COLO829 (cell line): ENCODE measurements around the gene GAS2L3.
A peak's percentile ranks its signal among the peaks of the same experiment; 100 is the strongest.
"Not testable (repeated sequence)": the region's sequence is repeated elsewhere in the genome, so short reads cannot be mapped to it uniquely, and the experiment has no call there.

ENCODE experiments used
- DNase-seq: peaks from one replicate; pipeline ENCODE4 v3.0.0; 2012; ENCODE audit warnings: low spot score

GAS2L3 gene

DNA sequence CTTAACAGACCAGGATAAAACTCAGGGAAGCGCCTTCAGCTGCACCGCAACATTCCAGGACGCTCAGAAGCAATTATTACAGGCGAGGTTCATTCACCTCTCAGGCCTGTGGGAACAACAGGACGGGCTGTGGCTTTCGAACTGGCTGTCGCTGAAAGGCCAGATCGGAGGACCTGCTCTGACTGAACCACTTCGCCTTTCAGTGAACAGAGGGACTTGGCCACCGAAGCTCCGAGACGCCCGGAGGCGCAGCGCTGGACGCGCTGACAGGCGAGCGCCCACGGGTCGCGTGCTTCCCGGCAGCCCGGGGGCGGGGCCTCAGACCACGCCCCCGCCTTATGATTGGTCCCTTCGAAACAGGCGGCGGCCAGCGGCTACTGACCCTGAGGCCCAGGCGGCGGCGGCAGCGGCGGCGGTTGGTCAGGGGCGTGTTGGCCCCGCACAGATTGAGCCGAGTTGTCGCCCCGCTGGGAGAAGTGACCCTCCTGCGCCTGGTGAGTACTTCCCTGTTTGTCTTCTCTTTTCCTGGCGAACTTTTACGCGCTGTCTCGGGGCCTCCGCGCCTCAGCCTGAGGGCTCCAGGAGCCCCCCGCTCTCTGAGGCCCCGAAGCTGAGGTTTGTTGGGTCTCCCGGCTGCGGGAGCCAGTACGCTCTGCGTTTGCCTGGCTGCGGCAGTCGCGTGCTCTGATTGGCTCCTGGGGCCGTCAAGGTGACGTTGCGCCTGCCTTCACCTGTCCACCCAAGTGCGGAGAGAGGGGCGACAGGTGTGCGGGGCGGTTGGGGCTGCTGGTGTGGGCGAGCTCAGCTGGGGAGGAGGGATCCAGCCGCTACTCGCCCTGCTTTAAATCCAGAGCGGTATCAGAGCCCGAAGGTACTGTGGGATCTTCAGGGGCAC is at the start of gene GAS2L3:
GAS2L3 (plus strand) TSS at position 393 of the 895 bp plus-strand sequence. CDS start 21,221 bp downstream, outside the sequence.
- DNase-seq = peak; percentile 72

- no peak for DNase-seq
These were observed 45.5 kb upstream of the GAS2L3 start for GRCh38 chr12:100528034-100528433.

DNA sequence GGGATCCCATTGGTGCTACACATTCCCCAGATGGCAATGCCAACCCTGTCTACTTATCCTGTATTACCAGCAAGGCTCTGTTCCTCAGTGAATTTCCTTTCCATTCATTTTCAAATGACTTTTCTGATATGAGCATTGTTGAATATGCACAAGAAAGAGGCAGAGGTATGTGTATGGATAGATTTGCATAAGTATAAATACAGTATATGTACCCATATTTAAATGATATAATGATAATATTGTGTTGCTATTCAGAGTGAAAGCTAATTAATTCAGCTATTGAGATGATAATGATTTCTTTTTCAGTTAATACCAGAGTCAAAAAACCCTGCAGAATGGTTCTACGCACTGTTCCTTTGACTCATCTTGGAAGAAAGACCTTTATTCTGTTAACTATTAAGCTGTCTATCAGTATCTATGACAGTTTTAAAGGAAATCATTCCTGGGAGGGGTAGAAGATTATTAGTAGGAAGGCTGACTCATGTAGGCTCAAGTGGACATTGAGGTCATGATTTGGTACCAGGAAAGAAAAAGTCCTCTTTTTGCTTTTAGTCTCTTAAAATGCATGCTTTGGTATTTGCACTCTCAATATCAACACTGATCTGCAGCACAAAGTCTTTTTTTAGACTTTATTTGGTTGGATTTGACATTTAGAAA is 44.9 kb upstream of the GAS2L3 start:
- DNase-seq = peak; percentile 60

GRCh38 chr12:100529756-100530350 is 43.6 kb upstream of the GAS2L3 start:
- DNase-seq = no peak

DNA sequence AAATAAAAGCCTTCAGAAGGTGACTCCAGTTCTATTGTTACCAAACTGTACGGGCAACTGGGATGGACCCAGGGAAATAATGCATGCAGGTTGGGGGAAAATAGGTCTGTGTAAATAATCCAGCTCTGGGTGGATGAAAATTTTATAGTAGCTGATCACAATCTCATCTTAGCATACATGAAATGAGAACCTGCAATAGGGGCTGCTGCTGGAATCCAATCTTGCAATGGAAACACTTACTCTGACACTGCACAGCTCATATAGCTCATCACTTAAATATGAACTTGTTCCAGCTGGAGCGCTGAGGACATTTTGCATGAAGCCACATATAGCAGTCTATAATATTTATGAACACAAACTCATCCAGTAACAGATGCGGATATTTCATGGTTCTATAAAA is 40.1 kb upstream of the GAS2L3 start:
- DNase-seq = no peak

- no peak for DNase-seq
These were observed 38.8 kb upstream of the GAS2L3 start for GRCh38 chr12:100534625-100535227.

DNA sequence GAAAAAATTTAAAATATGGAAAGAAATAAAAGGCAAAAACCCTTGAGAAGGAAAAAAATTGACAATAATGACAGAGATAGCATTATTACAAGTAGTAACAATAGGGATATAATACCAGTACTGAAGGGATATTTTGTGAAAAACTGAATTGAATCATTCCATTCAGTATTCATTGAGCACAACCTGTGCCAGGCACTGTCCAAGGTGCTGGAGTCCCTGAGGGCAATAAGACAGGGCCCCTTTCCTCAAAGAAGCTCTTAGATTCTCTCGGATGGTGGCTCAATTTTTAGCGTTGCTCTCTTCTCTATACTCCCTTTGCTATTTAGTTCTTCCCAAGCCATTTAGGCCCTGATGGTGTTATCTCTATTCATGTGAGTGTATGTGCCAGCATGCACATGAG is 34.3 kb upstream of the GAS2L3 start:
- DNase-seq = no peak

DNA sequence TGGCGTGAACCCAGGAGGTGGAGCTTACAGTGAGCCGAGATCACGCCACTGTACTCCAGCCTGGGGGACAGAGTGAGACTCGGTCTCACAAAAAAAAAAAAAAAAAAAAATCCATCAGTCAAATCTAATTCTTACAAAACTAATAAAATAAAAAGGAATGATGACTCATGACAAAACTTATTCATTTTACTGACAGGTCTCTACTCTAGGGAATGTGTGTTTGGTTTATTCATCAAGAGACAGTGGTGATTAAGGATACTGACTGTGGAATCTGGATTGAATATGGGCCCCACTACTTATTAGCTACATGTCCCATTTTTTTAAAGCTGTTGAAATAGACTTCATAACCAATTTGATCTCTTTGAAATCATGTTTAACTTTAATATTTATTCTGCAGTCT is 29.3 kb upstream of the GAS2L3 start:
- DNase-seq = no peak

GRCh38 chr12:100545092-100545491 is 28.4 kb upstream of the GAS2L3 start:
- no peak for DNase-seq

- DNase-seq = no peak
These were observed 19.5 kb upstream of the GAS2L3 start for GRCh38 chr12:100553936-100554335.

GRCh38 chr12:100554608-100555077 is 18.8 kb upstream of the GAS2L3 start:
- DNase-seq = peak; percentile 78

DNA sequence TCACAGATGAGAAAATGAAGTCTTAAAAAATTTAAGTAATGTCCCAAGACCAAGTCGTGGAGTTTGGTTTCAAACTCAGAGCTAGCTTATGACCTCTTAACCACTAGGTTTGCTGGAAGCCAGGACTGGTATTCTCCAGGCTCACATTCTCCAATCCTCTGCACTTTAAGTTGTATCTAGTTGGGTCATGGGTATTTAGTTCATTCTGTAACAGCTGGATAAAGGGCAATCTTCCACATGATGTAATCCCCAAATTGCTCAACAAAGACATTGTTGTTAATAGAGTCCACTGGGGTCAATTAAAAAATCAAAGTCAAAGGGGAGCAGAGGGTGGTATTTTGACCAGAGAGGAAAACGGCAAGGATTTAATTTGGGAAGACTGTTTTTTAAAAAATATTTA is 17.8 kb upstream of the GAS2L3 start:
- DNase-seq = peak; percentile 65

DNA sequence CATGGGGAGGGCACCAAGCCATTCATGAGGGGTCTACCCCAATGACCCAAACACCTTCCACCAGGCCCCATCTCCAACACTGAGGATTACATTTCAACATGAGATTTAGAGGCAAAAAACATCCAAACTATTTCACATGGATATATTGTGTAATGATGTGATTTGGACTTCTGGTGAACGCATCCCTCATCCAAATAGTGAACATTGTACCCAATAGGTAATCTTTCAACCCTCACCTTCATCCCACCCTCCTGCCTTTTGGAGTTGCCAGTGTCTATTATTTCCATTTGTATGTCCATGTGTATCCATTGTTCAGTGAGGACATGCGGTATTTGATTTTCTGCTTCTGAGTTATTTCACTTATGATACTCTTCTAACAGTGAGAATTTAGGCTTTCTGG is 16.1 kb upstream of the GAS2L3 start:
- DNase-seq = no peak

GRCh38 chr12:100559261-100559660 is 14.2 kb upstream of the GAS2L3 start:
- not testable (repeated sequence) for DNase-seq

DNA sequence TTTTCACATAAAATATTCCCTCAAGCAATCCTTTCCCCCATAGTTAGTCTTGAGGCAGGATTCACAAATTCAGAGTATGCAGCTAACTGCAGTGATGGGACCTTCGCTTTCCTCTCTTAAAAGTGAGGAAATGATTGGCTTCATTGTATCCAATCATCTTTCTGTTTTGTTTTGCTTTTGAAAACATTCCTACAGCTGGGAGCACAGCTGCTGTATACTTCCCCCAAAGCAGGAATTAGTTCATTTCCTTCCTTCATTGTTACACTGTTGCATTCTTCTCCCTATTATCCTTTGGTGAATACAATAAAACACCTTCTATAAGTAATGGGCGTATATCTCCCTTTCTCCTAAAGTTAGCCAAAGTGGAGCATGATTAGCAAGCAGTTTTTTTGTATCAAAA is 9.4 kb upstream of the GAS2L3 start:
- no peak for DNase-seq

DNA sequence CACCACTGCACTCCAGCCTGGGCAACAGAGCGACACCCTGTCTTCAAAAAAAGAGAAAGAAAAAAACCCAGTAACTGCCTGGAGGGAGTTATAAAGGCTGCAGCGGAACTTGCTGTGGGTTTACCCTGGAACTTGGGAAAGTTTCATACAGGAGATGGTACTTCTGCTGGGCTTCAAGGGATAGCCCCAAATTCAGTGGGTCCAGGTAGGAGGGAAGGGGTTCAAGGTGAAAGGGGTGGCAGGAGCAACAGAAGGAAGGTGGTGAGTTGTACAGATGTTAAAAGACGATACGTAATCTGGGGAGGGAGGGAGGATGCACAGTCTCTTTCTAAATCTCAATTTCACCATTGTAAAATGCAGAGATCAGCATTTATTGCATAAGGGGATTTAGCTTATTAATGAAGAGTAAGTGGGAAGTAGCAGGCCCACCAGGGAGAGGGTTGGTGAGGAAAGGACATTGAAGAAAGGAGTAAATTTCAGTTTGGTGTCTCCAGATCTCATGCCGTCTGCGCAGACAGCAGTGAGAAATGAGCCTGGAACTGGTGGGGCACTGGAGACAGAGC is 8.5 kb upstream of the GAS2L3 start:
- no peak for DNase-seq

GRCh38 chr12:100565987-100566545 is 7.4 kb upstream of the GAS2L3 start:
- DNase-seq = no peak

DNA sequence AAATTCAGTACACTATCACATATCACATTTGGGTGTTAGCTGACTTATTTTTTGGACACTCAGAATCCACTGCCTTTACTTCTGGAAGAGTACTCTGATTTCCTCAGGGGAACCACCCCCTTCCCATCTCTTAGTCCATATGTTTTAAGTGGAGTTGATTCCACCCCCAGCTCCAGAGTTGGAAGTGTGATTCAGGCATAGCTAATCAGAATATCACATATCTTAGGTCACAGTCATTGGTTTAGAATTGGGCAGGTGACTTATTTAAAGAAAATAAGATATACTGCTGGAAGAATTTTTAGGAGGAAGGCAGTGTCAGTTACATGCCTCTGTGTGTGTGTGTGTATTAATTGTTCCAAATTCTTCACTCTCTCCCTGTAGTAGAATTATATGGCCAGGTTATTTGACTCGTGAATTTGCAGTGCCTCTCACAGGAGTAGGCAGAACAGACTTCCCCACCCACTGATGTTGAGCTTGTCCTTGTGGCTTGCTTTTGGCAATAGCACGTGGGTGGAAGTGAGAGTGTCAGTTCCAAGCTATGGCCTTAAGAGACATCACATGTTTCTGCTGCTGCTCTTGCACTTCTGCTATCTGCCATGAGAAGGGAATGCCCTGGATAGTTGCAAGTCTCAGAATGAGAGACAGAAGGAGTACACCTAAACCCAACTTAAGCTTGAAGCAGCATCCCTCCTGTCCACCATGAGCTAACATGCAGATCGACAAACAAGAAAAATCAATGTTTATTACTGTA is 6.4 kb upstream of the GAS2L3 start:
- no peak for DNase-seq

DNA sequence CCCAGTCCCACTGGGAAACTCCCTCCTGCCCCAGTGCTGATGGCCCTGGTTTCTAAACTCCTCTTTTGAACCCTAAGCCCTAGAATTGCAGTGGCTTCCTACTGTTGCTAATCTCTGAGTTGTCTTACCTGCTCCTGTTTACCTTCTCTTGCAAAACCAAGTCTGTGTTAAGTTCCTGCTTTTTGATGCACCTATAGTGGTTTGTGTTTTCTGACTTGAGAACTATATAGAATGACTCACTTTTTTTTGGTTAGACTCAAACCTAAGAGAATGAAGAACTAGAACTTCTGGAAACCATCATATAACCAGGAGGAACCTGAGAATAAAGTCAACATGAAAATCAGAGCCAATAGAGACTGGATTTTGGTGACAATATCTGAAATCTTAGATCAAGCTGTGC is 5.5 kb upstream of the GAS2L3 start:
- DNase-seq = no peak

DNA sequence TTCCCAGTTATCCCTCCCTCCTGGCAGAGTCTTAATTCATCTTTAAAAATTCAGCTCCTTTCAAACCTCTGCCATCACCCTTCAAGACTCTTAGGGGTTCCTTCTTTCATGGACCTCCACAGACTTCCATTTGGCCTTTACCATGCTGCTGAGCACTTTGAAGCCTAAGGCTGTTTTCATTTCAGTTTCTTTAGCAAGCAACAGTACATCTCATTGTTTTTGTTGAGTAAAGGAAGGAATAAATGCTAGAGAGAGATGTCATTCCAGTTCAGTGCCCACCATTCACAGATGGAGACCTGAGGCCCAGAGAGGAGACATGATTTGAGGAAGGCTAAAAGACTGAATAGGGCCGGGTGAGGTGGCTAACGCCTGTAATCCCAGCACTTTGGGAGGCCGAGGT is 1.3 kb upstream of the GAS2L3 start:
- no peak for DNase-seq
